ENCODE data around the gene FANCM. TPM values are rescaled to one million over a fixed set of nuclear protein-coding genes. Genes with fewer than 3 reads are reported as not detected.

Gene FANCM
- total RNA-seq, 4 donors from 2014 or later, result 5.1 to 12.9 (median 7.7) TPM

DNA sequence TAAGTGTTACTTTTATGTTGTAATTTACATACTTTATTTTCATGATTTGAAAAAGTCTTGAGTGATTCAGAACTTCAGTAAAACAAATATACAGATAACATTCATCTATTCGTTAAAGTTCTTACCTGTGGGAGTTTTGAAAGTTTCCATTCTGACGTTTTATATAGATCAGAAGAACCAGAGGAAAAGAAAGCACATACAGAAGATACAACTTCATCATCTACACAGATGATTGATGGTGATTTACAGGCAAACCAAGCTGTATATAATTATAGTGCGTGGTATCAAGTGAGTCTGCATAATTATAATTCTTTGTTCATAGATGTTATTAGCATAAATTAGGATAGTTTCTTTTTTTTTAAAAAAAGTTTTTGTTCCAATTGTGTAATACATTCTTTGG is 21.4 kb upstream of the FANCM start:
- WGBS, 2 donors, result 70 to 74% methylated on average over 3 of the region's 3 CpGs
- Histone ChIP-seq H3K4me3 (no peak overlapping the region), H3K36me3 (peaks cover 0 to 89% (median 2%) of the 10 kb centered on the region in 3 donors), H3K27me3 (no peaks in the 10 kb centered on the region), H3K4me1 (no peaks in the 10 kb centered on the region), H3K9me3 (no peaks in the 10 kb centered on the region), H3K27ac (no peak overlapping the region)
- TF ChIP-seq, protein P1, sequence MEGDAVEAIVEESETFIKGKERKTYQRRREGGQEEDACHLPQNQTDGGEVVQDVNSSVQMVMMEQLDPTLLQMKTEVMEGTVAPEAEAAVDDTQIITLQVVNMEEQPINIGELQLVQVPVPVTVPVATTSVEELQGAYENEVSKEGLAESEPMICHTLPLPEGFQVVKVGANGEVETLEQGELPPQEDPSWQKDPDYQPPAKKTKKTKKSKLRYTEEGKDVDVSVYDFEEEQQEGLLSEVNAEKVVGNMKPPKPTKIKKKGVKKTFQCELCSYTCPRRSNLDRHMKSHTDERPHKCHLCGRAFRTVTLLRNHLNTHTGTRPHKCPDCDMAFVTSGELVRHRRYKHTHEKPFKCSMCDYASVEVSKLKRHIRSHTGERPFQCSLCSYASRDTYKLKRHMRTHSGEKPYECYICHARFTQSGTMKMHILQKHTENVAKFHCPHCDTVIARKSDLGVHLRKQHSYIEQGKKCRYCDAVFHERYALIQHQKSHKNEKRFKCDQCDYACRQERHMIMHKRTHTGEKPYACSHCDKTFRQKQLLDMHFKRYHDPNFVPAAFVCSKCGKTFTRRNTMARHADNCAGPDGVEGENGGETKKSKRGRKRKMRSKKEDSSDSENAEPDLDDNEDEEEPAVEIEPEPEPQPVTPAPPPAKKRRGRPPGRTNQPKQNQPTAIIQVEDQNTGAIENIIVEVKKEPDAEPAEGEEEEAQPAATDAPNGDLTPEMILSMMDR (IDR thresholded peaks at IDR 0.05), result no peak
- TF ChIP-seq EP300 (IDR thresholded peaks at IDR 0.05) (no peak), POLR2A (IDR thresholded peaks at IDR 0.05) (no peak)
- DNase-seq (ENCODE audit: low spot score in 2 of 2), result no peak

DNA sequence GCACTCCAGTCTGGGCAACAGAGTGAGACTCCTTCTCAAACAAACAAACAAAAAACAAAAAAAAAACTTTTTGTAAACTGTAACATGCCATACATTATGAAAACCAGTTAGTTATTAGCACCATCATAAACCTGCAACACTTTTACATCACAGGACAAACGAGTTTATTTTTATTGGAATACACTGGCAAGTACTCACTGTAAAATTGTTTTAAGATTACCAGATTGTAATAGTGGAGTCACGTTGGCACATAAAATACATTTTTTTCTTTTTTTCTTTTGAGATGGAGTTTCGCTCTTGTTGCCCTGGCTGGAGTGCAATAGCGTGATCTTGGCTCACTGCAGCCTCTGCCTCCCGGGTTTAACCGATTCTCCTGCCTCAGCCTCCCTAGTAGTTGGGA is 17.1 kb upstream of the FANCM start:
- DNase-seq (ENCODE audit: low spot score in 2 of 2), result no peak
- Histone ChIP-seq H3K9me3 (no peaks in the 10 kb centered on the region), H3K27me3 (no peaks in the 10 kb centered on the region), H3K27ac (no peak overlapping the region), H3K4me1 (no peaks in the 10 kb centered on the region), H3K36me3 (peaks cover 0 to 93% (median 6%) of the 10 kb centered on the region in 3 donors), H3K4me3 (no peak overlapping the region)
- no peak for TF ChIP-seq EP300 (IDR thresholded peaks at IDR 0.05)
- TF ChIP-seq POLR2A (IDR thresholded peaks at IDR 0.05), result no peak
- TF ChIP-seq, protein P1 (IDR thresholded peaks at IDR 0.05), result no peak
- WGBS, 2 donors, result 84 to 90% methylated on average over 6 of the region's 6 CpGs

DNA sequence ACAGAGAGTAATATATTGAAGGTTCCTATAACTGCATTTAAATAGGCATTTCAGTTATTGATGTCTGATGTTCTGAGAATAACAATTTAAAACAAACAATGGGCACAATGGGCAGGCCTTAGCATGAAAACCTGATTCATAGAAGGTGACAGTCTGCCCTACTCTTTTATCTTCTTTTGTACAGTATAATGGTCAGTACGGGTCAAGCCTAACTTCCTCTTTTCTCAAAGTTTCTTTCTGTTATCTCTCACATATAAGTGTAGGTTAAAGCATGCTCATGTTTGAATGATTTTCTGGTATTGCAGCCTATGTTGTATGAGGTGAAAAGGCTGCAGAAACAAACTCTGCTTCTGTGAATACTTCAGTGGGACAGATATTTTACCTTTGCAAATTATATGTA is 15.6 kb upstream of the FANCM start:
- no peaks in the 10 kb centered on the region for H3K4me1 ChIP-seq
- H3K4me3 ChIP-seq, result no peak overlapping the region
- WGBS, 2 donors, result 65 to 89% methylated on average over 1 of the region's 1 CpG
- H3K9me3 ChIP-seq, result no peaks in the 10 kb centered on the region
- TF ChIP-seq POLR2A (IDR thresholded peaks at IDR 0.05), result no peak
- TF ChIP-seq EP300 (IDR thresholded peaks at IDR 0.05), result no peak
- TF ChIP-seq, protein P1 (IDR thresholded peaks at IDR 0.05), result no peak
- peaks cover 0 to 94% (median 6%) of the 10 kb centered on the region in 3 donors for H3K36me3 ChIP-seq
- no peak overlapping the region for H3K27ac ChIP-seq
- no peaks in the 10 kb centered on the region for H3K27me3 ChIP-seq
- no peak for DNase-seq (ENCODE audit: low spot score in 2 of 2)

DNA sequence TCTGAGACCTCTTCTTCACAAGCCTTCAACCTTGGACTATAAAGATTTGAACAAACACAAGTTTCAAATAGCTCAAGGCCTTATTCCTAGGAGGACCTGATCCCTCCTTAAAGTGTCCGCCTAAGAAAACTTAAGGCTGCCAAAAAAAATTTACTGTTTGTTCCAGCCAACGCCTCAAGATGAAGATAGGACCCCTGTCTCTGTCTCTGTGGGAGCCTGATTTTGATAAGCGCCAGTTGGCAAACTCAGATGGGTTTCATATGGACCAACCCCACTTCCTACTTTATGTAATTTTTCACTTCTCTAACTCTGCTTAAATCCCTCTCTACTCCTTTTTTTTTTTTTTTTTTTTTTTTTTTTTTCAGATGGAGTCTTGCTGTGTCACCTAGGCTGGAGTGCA is 12.5 kb upstream of the FANCM start:
- Histone ChIP-seq H3K4me3 (no peak overlapping the region), H3K36me3 (peaks cover 0 to 96% (median 6%) of the 10 kb centered on the region in 3 donors), H3K9me3 (no peaks in the 10 kb centered on the region), H3K27ac (no peak overlapping the region), H3K4me1 (no peaks in the 10 kb centered on the region), H3K27me3 (no peaks in the 10 kb centered on the region)
- no peak for DNase-seq (ENCODE audit: low spot score in 2 of 2)
- no peak for TF ChIP-seq POLR2A (IDR thresholded peaks at IDR 0.05)
- 86 to 87% methylated on average over 3 of the region's 3 CpGs for WGBS, 2 donors

DNA sequence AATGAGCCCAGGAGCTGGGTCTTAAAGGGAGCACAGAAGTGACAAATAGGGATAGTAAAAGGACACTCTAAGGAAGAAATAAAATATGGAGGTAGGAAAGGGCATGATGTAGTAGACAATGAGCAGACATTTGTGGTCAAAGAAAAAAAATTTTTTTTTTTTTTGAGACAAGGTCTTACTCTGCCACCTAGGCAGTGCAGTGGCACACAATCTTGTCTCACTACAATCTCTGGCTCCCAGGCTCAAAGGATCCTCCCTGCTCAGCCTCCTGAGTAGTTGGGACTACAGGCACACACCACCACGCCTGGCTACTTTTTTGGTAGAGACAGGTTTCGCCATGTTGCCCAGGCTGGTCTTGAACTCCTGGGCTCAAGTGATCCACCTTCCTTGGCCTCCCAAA is 10.0 kb upstream of the FANCM start:
- Histone ChIP-seq H3K9me3 (no peaks in the 10 kb centered on the region), H3K27ac (no peak overlapping the region), H3K27me3 (no peaks in the 10 kb centered on the region), H3K4me3 (no peak overlapping the region), H3K36me3 (peaks cover 0 to 75% (median 0%) of the 10 kb centered on the region in 3 donors), H3K4me1 (no peaks in the 10 kb centered on the region)
- TF ChIP-seq EP300 (IDR thresholded peaks at IDR 0.05) (no peak), POLR2A (IDR thresholded peaks at IDR 0.05) (no peak)
- TF ChIP-seq, protein P1 (IDR thresholded peaks at IDR 0.05), result no peak
- WGBS, 2 donors, result 92 to 95% methylated on average over 2 of the region's 2 CpGs
- no peak for DNase-seq (ENCODE audit: low spot score in 2 of 2)

All from tibial nerve (tissue), 4 donors.